ENCODE results near the gene ECHS1.

- no peak for TF ChIP-seq POLR2A (IDR thresholded peaks at IDR 0.05; ENCODE audit: extremely low read depth, insufficient read length)
- no peak for TF ChIP-seq CTCF (IDR thresholded peaks at IDR 0.05; ENCODE audit: low read depth, low read length)
Observed at GRCh38 chr10:133353202-133353959, 19.8 kb downstream of the ECHS1 start.
